Neural crest cell (in vitro differentiated cells): ENCODE measurements around the gene ENO2. TPM values are rescaled to one million over a fixed set of nuclear protein-coding genes. Genes with fewer than 3 reads are reported as not detected.
A peak's percentile ranks its signal among the peaks of the same experiment; 100 is the strongest.

Source experiments
- DNase-seq: peaks from one replicate; pipeline ENCODE4 v3.0.0; 2021; ENCODE audit warnings: low read depth, mixed read lengths, low spot score
- H3K27ac Mint-ChIP-seq: one replicate; pipeline ENCODE4 v1.8.0; 2021; ENCODE audit warnings: mild to moderate bottlenecking, mixed read lengths; ENCODE audit not compliant: unreplicated experiment
- H3K27me3 Mint-ChIP-seq: 2 replicates; pipeline ENCODE4 v1.8.0; 2021; ENCODE audit warnings: low read depth, mild to moderate bottlenecking, mixed read lengths
- H3K36me3 Mint-ChIP-seq: 2 replicates; pipeline ENCODE4 v1.8.0; 2021; ENCODE audit warnings: low read depth, mild to moderate bottlenecking, mixed read lengths
- H3K4me1 Mint-ChIP-seq: 2 replicates; pipeline ENCODE4 v1.8.0; 2021; ENCODE audit warnings: mixed read lengths
- H3K4me3 Mint-ChIP-seq: one replicate; pipeline ENCODE4 v1.8.0; 2021; ENCODE audit warnings: mild to moderate bottlenecking, mixed read lengths
- H3K9me3 Mint-ChIP-seq: 2 replicates; pipeline ENCODE4 v1.8.0; 2021; ENCODE audit warnings: mixed read lengths
- total RNA-seq: library from RNA; stranded (reverse); gene quantifications from 2 replicates; pipeline ENCODE4 v1.2.1, GENCODE V29; 2021
- TF ChIP-seq, protein P1 (sequence below): fragments of 200-600 bp; sonication (generic); conservative IDR thresholded peaks from 2 replicates; pipeline ENCODE4 v1.5.0; 2021; ENCODE audit warnings: antibody characterized with exemption, mild to moderate bottlenecking

Gene ENO2
- total RNA-seq, 1 donor from 2014 or later, result 68.4 TPM

DNA sequence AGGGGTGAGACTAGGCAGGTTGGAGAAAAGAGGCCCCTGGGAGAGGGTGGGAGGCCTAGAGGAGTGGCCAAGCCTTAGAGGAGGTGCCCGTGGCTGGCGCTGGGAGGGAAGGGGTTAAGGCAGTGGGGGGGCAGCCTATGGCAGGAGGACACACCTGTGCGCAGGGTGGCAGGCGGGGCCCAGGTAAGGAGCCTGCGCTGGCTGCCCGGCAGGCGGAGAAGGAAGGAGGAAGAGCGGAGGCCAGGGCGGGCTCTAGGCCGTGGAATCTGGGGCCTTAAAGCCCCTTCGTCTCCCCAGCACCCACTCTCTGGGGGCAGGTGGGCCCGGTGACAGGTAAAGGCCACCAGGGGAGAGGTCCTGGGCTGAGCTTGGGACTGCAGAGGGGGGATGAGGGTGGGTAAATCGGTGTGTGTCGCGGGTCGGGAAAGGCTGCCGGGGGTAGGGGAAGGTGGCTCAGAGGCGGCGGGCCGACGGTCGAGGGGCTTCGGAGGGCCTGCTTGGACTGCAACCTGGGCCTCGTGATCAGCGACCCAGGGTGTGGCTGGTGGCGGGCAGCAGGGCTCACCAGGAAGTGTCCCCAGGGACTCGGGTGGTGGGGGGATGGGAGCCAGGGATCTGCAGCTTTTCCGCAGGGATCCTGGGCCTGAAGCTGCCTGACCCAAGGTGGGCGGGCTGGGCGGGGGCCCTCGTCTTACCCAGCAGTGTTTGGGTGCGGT, 48.8 kb downstream of the ENO2 start:
- Mint-ChIP-seq H3K9me3 (no peaks in the 10 kb centered on the region), H3K4me3 (no peak overlapping the region), H3K27ac (no peak overlapping the region), H3K4me1 (peaks cover 20% of the 10 kb centered on the region), H3K27me3 (no peaks in the 10 kb centered on the region), H3K36me3 (peaks cover 7% of the 10 kb centered on the region)
- TF ChIP-seq, protein P1, sequence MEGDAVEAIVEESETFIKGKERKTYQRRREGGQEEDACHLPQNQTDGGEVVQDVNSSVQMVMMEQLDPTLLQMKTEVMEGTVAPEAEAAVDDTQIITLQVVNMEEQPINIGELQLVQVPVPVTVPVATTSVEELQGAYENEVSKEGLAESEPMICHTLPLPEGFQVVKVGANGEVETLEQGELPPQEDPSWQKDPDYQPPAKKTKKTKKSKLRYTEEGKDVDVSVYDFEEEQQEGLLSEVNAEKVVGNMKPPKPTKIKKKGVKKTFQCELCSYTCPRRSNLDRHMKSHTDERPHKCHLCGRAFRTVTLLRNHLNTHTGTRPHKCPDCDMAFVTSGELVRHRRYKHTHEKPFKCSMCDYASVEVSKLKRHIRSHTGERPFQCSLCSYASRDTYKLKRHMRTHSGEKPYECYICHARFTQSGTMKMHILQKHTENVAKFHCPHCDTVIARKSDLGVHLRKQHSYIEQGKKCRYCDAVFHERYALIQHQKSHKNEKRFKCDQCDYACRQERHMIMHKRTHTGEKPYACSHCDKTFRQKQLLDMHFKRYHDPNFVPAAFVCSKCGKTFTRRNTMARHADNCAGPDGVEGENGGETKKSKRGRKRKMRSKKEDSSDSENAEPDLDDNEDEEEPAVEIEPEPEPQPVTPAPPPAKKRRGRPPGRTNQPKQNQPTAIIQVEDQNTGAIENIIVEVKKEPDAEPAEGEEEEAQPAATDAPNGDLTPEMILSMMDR, result no peak
- DNase-seq, result no peak

DNA sequence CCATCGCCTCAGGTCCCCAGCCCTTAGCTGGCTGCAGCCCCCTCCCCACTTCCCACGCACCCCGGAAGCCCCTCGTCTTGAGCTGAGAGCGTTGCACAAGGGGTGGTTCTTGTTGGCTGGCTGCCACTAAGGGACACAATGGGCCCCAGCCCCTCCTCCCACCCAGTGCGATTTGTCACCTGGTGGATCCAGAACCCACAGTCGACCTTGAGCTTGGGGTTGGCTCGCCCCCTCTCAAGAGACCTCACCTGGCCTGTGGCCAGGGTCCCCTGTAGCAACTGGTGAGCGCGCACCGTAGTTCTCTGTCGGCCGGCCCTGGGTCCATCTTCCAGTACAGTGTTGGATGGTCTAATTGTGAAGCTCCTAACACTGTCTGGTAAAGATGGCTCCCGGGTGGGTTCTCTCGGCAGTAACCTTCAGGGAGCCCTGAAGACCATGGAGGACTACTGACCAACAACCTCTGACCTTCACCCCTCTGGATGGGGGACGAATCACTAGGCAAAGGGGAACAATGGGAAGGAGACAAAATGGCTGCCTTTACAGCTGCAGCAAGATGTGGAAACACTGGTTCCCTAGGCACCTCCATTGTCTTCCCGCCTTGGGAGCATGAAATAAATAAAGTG, 49.5 kb downstream of the ENO2 start:
- Mint-ChIP-seq H3K27me3 (no peaks in the 10 kb centered on the region), H3K4me1 (peaks cover 24% of the 10 kb centered on the region), H3K27ac (peak overlapping the region; percentile 67), H3K9me3 (no peaks in the 10 kb centered on the region), H3K36me3 (peaks cover 11% of the 10 kb centered on the region), H3K4me3 (peak overlapping the region; percentile 61)
- DNase-seq, result no peak
- TF ChIP-seq, protein P1, result no peak

DNA sequence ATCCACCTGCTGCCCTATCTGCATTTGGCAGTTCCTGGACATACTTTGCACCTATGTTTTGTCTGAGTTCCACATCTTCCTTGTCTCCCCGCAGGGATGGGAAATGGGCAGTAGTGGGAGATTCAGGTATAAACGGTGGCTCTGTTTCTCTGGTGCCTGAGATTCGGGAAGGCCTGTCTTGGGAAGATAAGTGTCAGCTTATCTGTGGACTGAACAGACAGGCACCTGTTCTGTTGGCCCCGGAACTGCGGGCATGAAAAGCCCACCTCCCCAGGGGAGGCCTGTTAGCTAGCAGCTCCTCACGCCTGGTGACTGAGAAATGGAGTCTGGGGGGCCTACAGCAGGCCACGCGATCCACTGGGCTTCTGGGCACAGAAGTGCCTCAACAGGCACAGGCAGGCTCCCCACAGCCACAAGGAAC, 50.2 kb downstream of the ENO2 start:
- Mint-ChIP-seq H3K4me1 (peaks cover 30% of the 10 kb centered on the region), H3K4me3 (peak overlapping the region; percentile 87), H3K27ac (peak overlapping the region; percentile 43), H3K36me3 (peaks cover 15% of the 10 kb centered on the region), H3K27me3 (no peaks in the 10 kb centered on the region), H3K9me3 (no peaks in the 10 kb centered on the region)
- no peak for DNase-seq
- TF ChIP-seq, protein P1, result no peak

DNA sequence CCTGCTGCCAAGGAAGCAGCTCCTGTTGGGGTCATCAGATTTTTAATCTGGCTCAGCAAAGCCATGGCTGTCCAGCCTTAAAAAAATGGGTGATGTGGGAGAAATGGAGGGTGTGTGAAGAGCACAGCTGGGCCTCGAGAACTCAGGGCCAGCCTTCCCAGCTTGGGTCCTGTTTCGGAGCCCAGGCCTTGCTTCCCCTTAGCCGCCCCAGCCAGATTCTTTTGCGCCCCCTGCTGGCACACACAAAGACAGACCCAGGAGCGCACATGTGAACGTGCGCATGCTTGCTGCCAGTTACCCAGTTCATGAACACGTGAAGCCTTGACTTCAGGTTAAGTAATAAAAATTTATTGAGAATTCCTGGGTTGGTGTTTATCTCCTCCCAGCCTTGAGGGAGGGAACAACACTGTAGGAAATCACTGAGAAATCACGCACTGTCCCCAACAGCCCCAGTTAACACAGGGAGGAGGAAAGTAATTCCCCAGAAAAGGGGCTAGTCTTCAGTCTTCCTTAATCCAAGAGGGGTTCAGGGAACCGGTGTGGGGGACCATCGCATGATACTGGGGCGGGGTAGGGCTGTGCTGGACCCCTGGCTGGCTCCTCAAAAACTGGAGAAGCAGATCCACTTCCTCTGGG, 50.8 kb downstream of the ENO2 start:
- TF ChIP-seq, protein P1, result peak; percentile 99
- peak; percentile 84 for DNase-seq
- peaks cover 15% of the 10 kb centered on the region for H3K36me3 Mint-ChIP-seq
- H3K4me1 Mint-ChIP-seq, result peaks cover 33% of the 10 kb centered on the region
- peak overlapping the region; percentile 87 for H3K4me3 Mint-ChIP-seq
- no peaks in the 10 kb centered on the region for H3K9me3 Mint-ChIP-seq
- no peaks in the 10 kb centered on the region for H3K27me3 Mint-ChIP-seq
- H3K27ac Mint-ChIP-seq, result peak overlapping the region; percentile 43

DNA sequence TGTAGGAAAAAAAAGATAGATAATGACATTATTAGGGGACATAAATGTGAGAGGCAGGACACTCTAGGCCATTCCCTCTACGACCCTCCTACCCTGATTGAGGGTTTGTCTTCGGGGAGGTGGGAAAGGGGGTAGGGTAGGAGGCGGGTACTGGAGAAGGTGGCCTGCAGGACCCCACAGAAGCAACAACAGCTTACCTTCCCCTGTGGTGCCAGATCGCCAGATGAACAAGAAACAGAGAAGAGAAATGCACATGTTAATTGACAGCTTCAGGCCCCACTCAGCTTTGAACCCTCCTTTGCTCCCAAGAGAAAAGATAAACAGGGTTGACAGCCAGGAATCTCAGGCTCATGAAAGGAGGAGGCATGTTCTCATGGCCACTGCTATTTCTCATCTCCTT, 51.3 kb downstream of the ENO2 start:
- Mint-ChIP-seq H3K9me3 (no peaks in the 10 kb centered on the region), H3K27ac (no peak overlapping the region), H3K4me3 (peak overlapping the region; percentile 87), H3K27me3 (no peaks in the 10 kb centered on the region), H3K4me1 (peaks cover 36% of the 10 kb centered on the region), H3K36me3 (peaks cover 15% of the 10 kb centered on the region)
- DNase-seq, result no peak
- TF ChIP-seq, protein P1, result no peak
